Measurements from ENCODE around the gene DVL2.

- TF ChIP-seq, protein P1, sequence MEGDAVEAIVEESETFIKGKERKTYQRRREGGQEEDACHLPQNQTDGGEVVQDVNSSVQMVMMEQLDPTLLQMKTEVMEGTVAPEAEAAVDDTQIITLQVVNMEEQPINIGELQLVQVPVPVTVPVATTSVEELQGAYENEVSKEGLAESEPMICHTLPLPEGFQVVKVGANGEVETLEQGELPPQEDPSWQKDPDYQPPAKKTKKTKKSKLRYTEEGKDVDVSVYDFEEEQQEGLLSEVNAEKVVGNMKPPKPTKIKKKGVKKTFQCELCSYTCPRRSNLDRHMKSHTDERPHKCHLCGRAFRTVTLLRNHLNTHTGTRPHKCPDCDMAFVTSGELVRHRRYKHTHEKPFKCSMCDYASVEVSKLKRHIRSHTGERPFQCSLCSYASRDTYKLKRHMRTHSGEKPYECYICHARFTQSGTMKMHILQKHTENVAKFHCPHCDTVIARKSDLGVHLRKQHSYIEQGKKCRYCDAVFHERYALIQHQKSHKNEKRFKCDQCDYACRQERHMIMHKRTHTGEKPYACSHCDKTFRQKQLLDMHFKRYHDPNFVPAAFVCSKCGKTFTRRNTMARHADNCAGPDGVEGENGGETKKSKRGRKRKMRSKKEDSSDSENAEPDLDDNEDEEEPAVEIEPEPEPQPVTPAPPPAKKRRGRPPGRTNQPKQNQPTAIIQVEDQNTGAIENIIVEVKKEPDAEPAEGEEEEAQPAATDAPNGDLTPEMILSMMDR (IDR thresholded peaks at IDR 0.05): no peak
- no peak for TF ChIP-seq POLR2A (IDR thresholded peaks at IDR 0.05)
Measured at GRCh38 chr17:7218758-7219157, 15.6 kb downstream of the DVL2 start.

All from heart left ventricle (tissue), 13 donors.